Uterus (tissue), 4 donors: ENCODE measurements around the gene RORB. TPM values are rescaled to one million over a fixed set of nuclear protein-coding genes. Genes with fewer than 3 reads are reported as not detected.

Experiments
- DNase-seq, 2 donors: peaks; one replicate each; pipeline ENCODE4 v3.0.0-alpha.2; 2019 to 2020
- H3K27ac ChIP-seq, 2 donors: fragments of 200-600 bp; sonication (generic); 1 replicate in 1 of 2; 2 replicates in 1 of 2; pipeline ENCODE4 v1.5.1; 2016 to 2018
- H3K27me3 ChIP-seq, 2 donors: fragments of 200-600 bp; sonication (generic); one replicate each; pipeline ENCODE4 v1.5.1; 2018 to 2019; ENCODE audit warnings: control low read depth in 1 of 2
- H3K36me3 ChIP-seq, 2 donors: fragments of 200-600 bp; sonication (generic); one replicate each; pipeline ENCODE4 v1.5.1; 2019; ENCODE audit warnings: control low read depth in 1 of 2
- H3K4me1 ChIP-seq, 2 donors: fragments of 200-600 bp; sonication (generic); one replicate each; pipeline ENCODE4 v1.5.1; 2018 to 2019; ENCODE audit warnings: control low read depth in 1 of 2
- H3K4me3 ChIP-seq, 2 donors: fragments of 200-600 bp; sonication (generic); 1 replicate in 1 of 2; 2 replicates in 1 of 2; pipeline ENCODE4 v1.5.1; 2018 to 2019; ENCODE audit warnings: mild to moderate bottlenecking in 1 of 2
- H3K9me3 ChIP-seq, 2 donors: fragments of 200-600 bp; sonication (generic); one replicate each; pipeline ENCODE4 v1.5.1; 2019; ENCODE audit warnings: control low read depth in 1 of 2
- CTCF ChIP-seq, 4 experiments: fragments of 200-600 bp in 2 of 4; fragments of 450-650 bp in 2 of 4; sonication (generic) in 2 of 4; IDR thresholded peaks; one replicate each; pipeline ENCODE4 v1.5.1; 2016 to 2019; ENCODE audit warnings: antibody characterized with exemption in 4 of 4, mild to moderate bottlenecking in 2 of 4, moderate library complexity in 1 of 4
- POLR2A ChIP-seq, 2 donors: fragments of 450-650 bp; IDR thresholded peaks; one replicate each; pipeline ENCODE4 v1.6.1; 2016; ENCODE audit warnings: antibody characterized with exemption in 2 of 2, mild to moderate bottlenecking in 1 of 2, moderate library complexity in 1 of 2
- intact Hi-C: fragments of 100-400 bp; cut with DNase I; formaldehyde crosslinking; loops from one replicate; pipeline ENCODE4 v1.15.1; 2023; ENCODE audit warnings: low total_unique reads
- total RNA-seq, 4 donors: library from RNA; depleted of rRNA in 3 of 4; stranded (reverse); fragments of >200 nt in 3 of 4; gene quantifications; one replicate each; pipeline versions ENCODE4 v1.1.0 to v1.2.4, GENCODE V29; 2014 to 2023
- donor health status: DM: yes; HTN: yes; CAD: no.

RORB gene
- total RNA-seq, 4 donors from 2014 or later, result under 0.01 to 32.1 (median 0.64) TPM

DNA sequence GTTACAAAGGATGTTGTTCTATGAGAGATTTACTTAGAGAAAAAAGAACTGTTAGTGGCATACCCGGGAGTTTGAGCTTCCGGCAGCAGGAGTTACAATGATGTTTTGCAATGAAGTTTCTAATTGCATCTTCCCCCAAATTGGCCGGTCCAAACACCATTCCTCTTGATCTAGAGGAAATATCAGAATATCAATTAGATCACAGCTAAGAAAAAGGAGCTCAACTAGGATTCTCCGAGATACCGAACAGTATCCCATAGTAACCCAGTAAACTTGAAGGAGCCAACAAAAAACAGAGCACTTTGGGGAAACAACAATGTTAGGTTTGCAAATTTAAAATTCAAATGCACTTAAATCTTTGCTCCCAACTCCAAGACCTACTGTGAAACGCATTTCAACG is 231.0 kb downstream of the RORB start:
- TF ChIP-seq POLR2A (IDR thresholded peaks at IDR 0.05), result no peak
- no peak for TF ChIP-seq CTCF (IDR thresholded peaks at IDR 0.05)

GRCh38 chr9:74729136-74729695 is 232.1 kb downstream of the RORB start:
- no peaks in the 10 kb centered on the region for H3K4me1 ChIP-seq
- no peak overlapping the region for H3K27ac ChIP-seq
- TF ChIP-seq POLR2A (IDR thresholded peaks at IDR 0.05) (no peak), CTCF (IDR thresholded peaks at IDR 0.05) (no peak)
- intact Hi-C loops, result no loop called here
- no peaks in the 10 kb centered on the region for H3K9me3 ChIP-seq
- no peak overlapping the region for H3K4me3 ChIP-seq
- H3K27me3 ChIP-seq, result no peaks in the 10 kb centered on the region
- H3K36me3 ChIP-seq, result no peaks in the 10 kb centered on the region
- DNase-seq, result no peak

More for the DNA sequence above, 231.0 kb downstream of the RORB start:
- no peak overlapping the region for H3K4me3 ChIP-seq
- H3K36me3 ChIP-seq, result no peaks in the 10 kb centered on the region
- H3K9me3 ChIP-seq, result no peaks in the 10 kb centered on the region
- H3K27ac ChIP-seq, result no peak overlapping the region
- intact Hi-C loops, result no loop called here
- no peaks in the 10 kb centered on the region for H3K4me1 ChIP-seq
- no peak for DNase-seq
- no peaks in the 10 kb centered on the region for H3K27me3 ChIP-seq

GRCh38 chr9:74735761-74736160 is 238.6 kb downstream of the RORB start:
- Histone ChIP-seq H3K27ac (no peak overlapping the region), H3K9me3 (no peaks in the 10 kb centered on the region), H3K36me3 (peaks cover 0 to 2% of the 10 kb centered on the region in 2 donors), H3K27me3 (no peaks in the 10 kb centered on the region), H3K4me3 (no peak overlapping the region), H3K4me1 (no peaks in the 10 kb centered on the region)
- no peak for TF ChIP-seq CTCF (IDR thresholded peaks at IDR 0.05)
- intact Hi-C loops, result no loop called here
- DNase-seq, result no peak

DNA sequence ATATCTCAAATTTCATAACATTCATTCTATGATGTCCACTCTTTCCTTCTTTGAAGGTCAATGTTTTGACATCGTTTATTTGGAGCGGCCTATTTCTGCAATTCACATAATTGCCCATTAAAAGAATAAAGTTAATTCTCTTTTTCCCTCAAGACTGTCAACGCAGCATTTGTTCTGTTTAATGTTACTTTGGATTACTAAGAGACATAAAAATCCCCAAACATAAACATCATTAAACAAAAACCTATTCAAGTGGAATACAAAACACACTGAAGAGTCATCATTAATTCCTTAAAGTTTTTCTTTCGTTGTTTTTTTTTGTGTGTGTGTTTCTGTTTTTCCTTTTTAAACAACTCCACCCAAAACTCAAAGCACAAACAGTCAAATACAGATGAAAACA is 239.5 kb downstream of the RORB start:
- H3K36me3 ChIP-seq, result peaks cover 0 to 3% of the 10 kb centered on the region in 2 donors
- intact Hi-C loops, result no loop called here
- H3K27me3 ChIP-seq, result no peaks in the 10 kb centered on the region
- H3K9me3 ChIP-seq, result no peaks in the 10 kb centered on the region
- no peak for DNase-seq
- H3K4me1 ChIP-seq, result no peaks in the 10 kb centered on the region
- H3K4me3 ChIP-seq, result no peak overlapping the region
- no peak overlapping the region for H3K27ac ChIP-seq
- TF ChIP-seq CTCF (IDR thresholded peaks at IDR 0.05) (no peak), POLR2A (IDR thresholded peaks at IDR 0.05) (no peak)

DNA sequence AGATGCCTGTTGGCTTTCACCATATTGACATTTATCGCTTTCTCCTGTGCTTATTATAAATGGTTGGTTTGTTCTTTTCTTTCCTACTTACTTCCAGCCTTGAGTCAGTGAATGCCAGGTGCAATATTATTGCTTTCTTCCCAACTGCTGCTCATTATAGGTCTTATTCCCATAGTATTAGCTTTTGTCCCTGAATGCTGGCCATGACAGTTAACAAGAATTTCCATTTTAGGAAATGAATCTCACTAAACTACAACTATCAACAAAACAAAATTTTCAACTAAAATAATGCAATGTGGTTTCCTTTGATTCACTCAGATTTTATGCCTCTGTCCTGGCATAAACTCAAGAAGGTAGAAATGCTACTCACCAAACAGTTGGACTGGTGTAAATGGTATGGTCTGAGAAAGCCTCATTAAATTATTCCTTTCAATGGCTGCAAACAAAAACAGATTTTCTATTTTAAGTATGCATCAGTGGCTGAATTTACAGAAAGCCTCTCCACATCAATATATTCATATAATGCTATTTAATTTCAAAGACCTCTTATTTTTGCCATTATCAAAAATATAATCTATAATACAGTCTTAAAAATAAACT is 245.2 kb downstream of the RORB start:
- no peak overlapping the region for H3K27ac ChIP-seq
- no peaks in the 10 kb centered on the region for H3K9me3 ChIP-seq
- no peak for DNase-seq
- H3K4me1 ChIP-seq, result no peaks in the 10 kb centered on the region
- intact Hi-C loops, result no loop called here
- TF ChIP-seq POLR2A (IDR thresholded peaks at IDR 0.05), result no peak
- TF ChIP-seq CTCF (IDR thresholded peaks at IDR 0.05), result no peak
- no peaks in the 10 kb centered on the region for H3K27me3 ChIP-seq
- H3K36me3 ChIP-seq, result peaks cover 0 to 3% of the 10 kb centered on the region in 2 donors
- no peak overlapping the region for H3K4me3 ChIP-seq
